Prostate gland (tissue), 2 donors: ENCODE measurements around the gene ZNF831. TPM values are rescaled to one million over a fixed set of nuclear protein-coding genes. Genes with fewer than 3 reads are reported as not detected.

ENCODE experiments used
- DNase-seq: peaks from one replicate; pipeline ENCODE4 v3.0.0-alpha.2; 2019; ENCODE audit warnings: low spot score
- H3K27ac ChIP-seq, 2 donors: fragments of 200-600 bp; sonication (generic); 2 replicates each; pipeline ENCODE4 v1.5.1; 2017 to 2019
- H3K27me3 ChIP-seq: fragments of 200-600 bp; sonication (generic); replicated peaks from 2 replicates; pipeline ENCODE4 v1.5.1; 2019; ENCODE audit not compliant: insufficient read depth
- H3K36me3 ChIP-seq, 2 donors: fragments of 200-600 bp; sonication (generic); 1 replicate in 1 of 2; 2 replicates in 1 of 2; pipeline versions ENCODE4 v1.5.1 to v1.8.1; 2017 to 2019
- H3K4me1 ChIP-seq: fragments of 200-600 bp; sonication (generic); replicated peaks from 2 replicates; pipeline ENCODE4 v1.5.1; 2019
- H3K4me3 ChIP-seq, 2 donors: fragments of 200-600 bp; sonication (generic); 2 replicates each; pipeline ENCODE4 v1.5.1; 2017 to 2019
- H3K9me3 ChIP-seq: fragments of 200-600 bp; sonication (generic); 2 replicates; pipeline ENCODE4 v1.5.1; 2017
- CTCF ChIP-seq, 4 experiments: fragments of 200-600 bp in 2 of 4; fragments of 450-650 bp in 2 of 4; sonication (generic) in 2 of 4; IDR thresholded peaks; 1 replicate in 3 of 4; 2 replicates in 1 of 4; pipeline ENCODE4 v1.5.1; 2016 to 2019; ENCODE audit warnings: antibody characterized with exemption in 4 of 4, mild to moderate bottlenecking in 2 of 4, moderate library complexity in 2 of 4
- POLR2A ChIP-seq: fragments of 450-650 bp; IDR thresholded peaks from one replicate; pipeline ENCODE4 v1.6.1; 2016; ENCODE audit warnings: antibody characterized with exemption, mild to moderate bottlenecking
- POLR2AphosphoS5 ChIP-seq: sonication (generic); formaldehyde crosslinking; IDR thresholded peaks from one replicate; pipeline ENCODE4 v1.6.1; 2017; ENCODE audit warnings: antibody characterized with exemption
- WGBS: methylation state at CpG from one replicate; pipeline ENCODE4 v1.1.5; 2018; 5-methylcytosine and 5-hydroxymethylcytosine counted together
- intact Hi-C: fragments of 100-400 bp; cut with DNase I; formaldehyde crosslinking; loops from one replicate; pipeline ENCODE4 v1.14.2; 2022
- total RNA-seq, 2 donors: library from RNA; depleted of rRNA; stranded (reverse); fragments of >200 nt; gene quantifications; one replicate each; pipeline ENCODE4 v1.1.0, GENCODE V29; 2016

Gene ZNF831
- total RNA-seq, 2 donors from 2014 or later, result 0.46 to 1.1 TPM

- TF ChIP-seq CTCF (IDR thresholded peaks at IDR 0.05), result no peak
- TF ChIP-seq POLR2A, result no peak
- TF ChIP-seq POLR2AphosphoS5, result no peak
- Histone ChIP-seq H3K36me3 (no peaks in the 10 kb centered on the region), H3K27ac (no peak overlapping the region), H3K4me3 (no peak overlapping the region), H3K4me1 (no peaks in the 10 kb centered on the region), H3K27me3 (peaks cover 3% of the 10 kb centered on the region), H3K9me3 (no peaks in the 10 kb centered on the region)
- no peak for DNase-seq
- intact Hi-C loops, result no loop called here
Measured at GRCh38 chr20:59265298-59265697, 101.7 kb downstream of the ZNF831 start.

GRCh38 chr20:59268870-59269269, 105.2 kb downstream of the ZNF831 start:
- Histone ChIP-seq H3K36me3 (no peaks in the 10 kb centered on the region), H3K27ac (no peak overlapping the region), H3K27me3 (peaks cover 3% of the 10 kb centered on the region), H3K9me3 (no peaks in the 10 kb centered on the region), H3K4me1 (no peaks in the 10 kb centered on the region), H3K4me3 (no peak overlapping the region)
- intact Hi-C loops, result no loop called here
- DNase-seq, result no peak
- TF ChIP-seq CTCF (IDR thresholded peaks at IDR 0.05), result no peak
- no peak for TF ChIP-seq POLR2AphosphoS5
- no peak for TF ChIP-seq POLR2A
- 82% methylated on average over 3 of the region's 3 CpGs for WGBS

GRCh38 chr20:59269411-59270025, 105.9 kb downstream of the ZNF831 start:
- DNase-seq, result no peak
- WGBS, result 70% methylated on average over 4 of the region's 4 CpGs
- TF ChIP-seq CTCF (IDR thresholded peaks at IDR 0.05) (no peak), POLR2AphosphoS5 (no peak), POLR2A (no peak)
- Histone ChIP-seq H3K27me3 (peaks cover 3% of the 10 kb centered on the region), H3K36me3 (no peaks in the 10 kb centered on the region), H3K4me1 (no peaks in the 10 kb centered on the region), H3K27ac (no peak overlapping the region), H3K4me3 (no peak overlapping the region), H3K9me3 (no peaks in the 10 kb centered on the region)
- intact Hi-C loops, result no loop called here

- Histone ChIP-seq H3K27ac (no peak overlapping the region), H3K9me3 (no peaks in the 10 kb centered on the region), H3K27me3 (peaks cover 3% of the 10 kb centered on the region), H3K4me1 (no peaks in the 10 kb centered on the region), H3K36me3 (no peaks in the 10 kb centered on the region), H3K4me3 (no peak overlapping the region)
- WGBS, result 76% methylated on average over 3 of the region's 3 CpGs
- no peak for DNase-seq
- intact Hi-C loops, result no loop called here
- no peak for TF ChIP-seq POLR2AphosphoS5
- no peak for TF ChIP-seq CTCF (IDR thresholded peaks at IDR 0.05)
- TF ChIP-seq POLR2A, result no peak
Measured at GRCh38 chr20:59270380-59270779, 106.8 kb downstream of the ZNF831 start.

- Histone ChIP-seq H3K27me3 (no peaks in the 10 kb centered on the region), H3K4me3 (no peak overlapping the region), H3K4me1 (no peaks in the 10 kb centered on the region), H3K9me3 (no peaks in the 10 kb centered on the region), H3K27ac (no peak overlapping the region), H3K36me3 (no peaks in the 10 kb centered on the region)
- no peak for DNase-seq
- 78% methylated on average over 11 of the region's 11 CpGs for WGBS
- intact Hi-C loops, result no loop called here
- TF ChIP-seq POLR2AphosphoS5, result no peak
- TF ChIP-seq POLR2A, result no peak
Measured at GRCh38 chr20:59273739-59274357, 110.2 kb downstream of the ZNF831 start.
